ENCODE results near the gene KCNMA1. TPM values are rescaled to one million over a fixed set of nuclear protein-coding genes. Genes with fewer than 3 reads are reported as not detected.

KCNMA1 gene
- total and polyA plus RNA-seq, 2 donors from 2014 or later: 4.2 to 8.9 TPM

- Histone ChIP-seq H3K27me3 (ENCODE audit: control insufficient read depth, insufficient read depth, low read length) (no peaks in the 10 kb centered on the region), H3K9me3 (ENCODE audit: control insufficient read depth in 2 of 3, insufficient read depth in 1 of 3, low read length in 3 of 3) (no peaks in the 10 kb centered on the region), H3K9ac (ENCODE audit: low read length in 3 of 3) (no peak overlapping the region), H3K4me3 (ENCODE audit: low read length in 3 of 3) (no peak overlapping the region), H3K36me3 (ENCODE audit: control insufficient read depth in 2 of 3, insufficient read depth in 3 of 3, low read length in 3 of 3) (no peaks in the 10 kb centered on the region), H3K4me1 (ENCODE audit: control insufficient read depth in 2 of 3, insufficient read depth in 2 of 3, low read depth in 1 of 3, low read length in 3 of 3) (no peaks in the 10 kb centered on the region), H3K27ac (ENCODE audit: low read depth in 2 of 2, low read length in 2 of 2) (no peak overlapping the region)
- FAIRE-seq: no peak
- no peak for DNase-seq
- intact Hi-C loops (cut with DNase I): no loop called here
- TF ChIP-seq, protein P1, sequence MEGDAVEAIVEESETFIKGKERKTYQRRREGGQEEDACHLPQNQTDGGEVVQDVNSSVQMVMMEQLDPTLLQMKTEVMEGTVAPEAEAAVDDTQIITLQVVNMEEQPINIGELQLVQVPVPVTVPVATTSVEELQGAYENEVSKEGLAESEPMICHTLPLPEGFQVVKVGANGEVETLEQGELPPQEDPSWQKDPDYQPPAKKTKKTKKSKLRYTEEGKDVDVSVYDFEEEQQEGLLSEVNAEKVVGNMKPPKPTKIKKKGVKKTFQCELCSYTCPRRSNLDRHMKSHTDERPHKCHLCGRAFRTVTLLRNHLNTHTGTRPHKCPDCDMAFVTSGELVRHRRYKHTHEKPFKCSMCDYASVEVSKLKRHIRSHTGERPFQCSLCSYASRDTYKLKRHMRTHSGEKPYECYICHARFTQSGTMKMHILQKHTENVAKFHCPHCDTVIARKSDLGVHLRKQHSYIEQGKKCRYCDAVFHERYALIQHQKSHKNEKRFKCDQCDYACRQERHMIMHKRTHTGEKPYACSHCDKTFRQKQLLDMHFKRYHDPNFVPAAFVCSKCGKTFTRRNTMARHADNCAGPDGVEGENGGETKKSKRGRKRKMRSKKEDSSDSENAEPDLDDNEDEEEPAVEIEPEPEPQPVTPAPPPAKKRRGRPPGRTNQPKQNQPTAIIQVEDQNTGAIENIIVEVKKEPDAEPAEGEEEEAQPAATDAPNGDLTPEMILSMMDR (IDR thresholded peaks at IDR 0.05; ENCODE audit: borderline replicate concordance, extremely low read depth, insufficient read depth): no peak
These were observed 378.3 kb downstream of the KCNMA1 start for GRCh38 chr10:77259171-77259874.

- intact Hi-C loops (cut with DNase I): no loop called here
- Histone ChIP-seq H3K4me3 (ENCODE audit: low read length in 3 of 3) (no peak overlapping the region), H3K27me3 (ENCODE audit: control insufficient read depth, insufficient read depth, low read length) (no peaks in the 10 kb centered on the region), H3K4me1 (ENCODE audit: control insufficient read depth in 2 of 3, insufficient read depth in 2 of 3, low read depth in 1 of 3, low read length in 3 of 3) (no peaks in the 10 kb centered on the region), H3K9ac (ENCODE audit: low read length in 3 of 3) (no peak overlapping the region), H3K9me3 (ENCODE audit: control insufficient read depth in 2 of 3, insufficient read depth in 1 of 3, low read length in 3 of 3) (no peaks in the 10 kb centered on the region), H3K36me3 (ENCODE audit: control insufficient read depth in 2 of 3, insufficient read depth in 3 of 3, low read length in 3 of 3) (no peaks in the 10 kb centered on the region), H3K27ac (ENCODE audit: low read depth in 2 of 2, low read length in 2 of 2) (no peak overlapping the region)
- no peak for FAIRE-seq
- no peak for DNase-seq
- TF ChIP-seq, protein P1 (IDR thresholded peaks at IDR 0.05; ENCODE audit: borderline replicate concordance, extremely low read depth, insufficient read depth): no peak
These were observed 381.3 kb downstream of the KCNMA1 start for GRCh38 chr10:77256346-77256745.

GRCh38 chr10:77253556-77254064 is 384.0 kb downstream of the KCNMA1 start:
- intact Hi-C loops (cut with DNase I): no loop called here
- no peak overlapping the region for H3K4me3 ChIP-seq (ENCODE audit: low read length in 3 of 3)
- TF ChIP-seq, protein P1 (IDR thresholded peaks at IDR 0.05; ENCODE audit: borderline replicate concordance, extremely low read depth, insufficient read depth): no peak
- FAIRE-seq: no peak
- H3K27me3 ChIP-seq (ENCODE audit: control insufficient read depth, insufficient read depth, low read length): no peaks in the 10 kb centered on the region
- H3K27ac ChIP-seq (ENCODE audit: low read depth in 2 of 2, low read length in 2 of 2): no peak overlapping the region
- no peak for DNase-seq
- no peaks in the 10 kb centered on the region for H3K9me3 ChIP-seq (ENCODE audit: control insufficient read depth in 2 of 3, insufficient read depth in 1 of 3, low read length in 3 of 3)
- no peak overlapping the region for H3K9ac ChIP-seq (ENCODE audit: low read length in 3 of 3)
- no peaks in the 10 kb centered on the region for H3K36me3 ChIP-seq (ENCODE audit: control insufficient read depth in 2 of 3, insufficient read depth in 3 of 3, low read length in 3 of 3)
- H3K4me1 ChIP-seq (ENCODE audit: control insufficient read depth in 2 of 3, insufficient read depth in 2 of 3, low read depth in 1 of 3, low read length in 3 of 3): no peaks in the 10 kb centered on the region

Data from kidney (tissue), 14 donors.